Left renal cortex interstitium (tissue), 4 donors: ENCODE data around the gene EEF2K. TPM values are rescaled to one million over a fixed set of nuclear protein-coding genes. Genes with fewer than 3 reads are reported as not detected.
"Not testable (repeated sequence)": the region's sequence is repeated elsewhere in the genome, so short reads cannot be mapped to it uniquely, and the experiment has no call there.

Experiments
- DNase-seq, 4 donors: peaks; one replicate each; pipeline ENCODE4 v3.0.0-alpha.2; 2013; ENCODE audit warnings: low read depth in 4 of 4, low spot score in 2 of 4, missing footprints in 1 of 4
- polyA plus RNA-seq, 4 donors: library from polyadenylated mRNA; unstranded; fragments of 120-200 nt; gene quantifications; one replicate each; pipeline ENCODE4 v1.2.1, GENCODE V29; 2013; ENCODE audit not compliant: insufficient read length in 4 of 4

The EEF2K gene
- polyA plus RNA-seq: 10 to 100 TPM; 10.5 to 15.2 (median 12.6) TPM

- peak in 3 of 4 donors; percentile 77 to 89 (median 85) for DNase-seq
Observed at GRCh38 chr16:22206013-22206841, at the start of gene EEF2K. Gene EEF2K, plus strand, starts transcription at chr16:22206278. Its CDS starts 19,452 bp downstream, at chr16:22225730.

GRCh38 chr16:22161401-22161800 lies 44.7 kb upstream of the EEF2K start:
- DNase-seq: no peak

DNA sequence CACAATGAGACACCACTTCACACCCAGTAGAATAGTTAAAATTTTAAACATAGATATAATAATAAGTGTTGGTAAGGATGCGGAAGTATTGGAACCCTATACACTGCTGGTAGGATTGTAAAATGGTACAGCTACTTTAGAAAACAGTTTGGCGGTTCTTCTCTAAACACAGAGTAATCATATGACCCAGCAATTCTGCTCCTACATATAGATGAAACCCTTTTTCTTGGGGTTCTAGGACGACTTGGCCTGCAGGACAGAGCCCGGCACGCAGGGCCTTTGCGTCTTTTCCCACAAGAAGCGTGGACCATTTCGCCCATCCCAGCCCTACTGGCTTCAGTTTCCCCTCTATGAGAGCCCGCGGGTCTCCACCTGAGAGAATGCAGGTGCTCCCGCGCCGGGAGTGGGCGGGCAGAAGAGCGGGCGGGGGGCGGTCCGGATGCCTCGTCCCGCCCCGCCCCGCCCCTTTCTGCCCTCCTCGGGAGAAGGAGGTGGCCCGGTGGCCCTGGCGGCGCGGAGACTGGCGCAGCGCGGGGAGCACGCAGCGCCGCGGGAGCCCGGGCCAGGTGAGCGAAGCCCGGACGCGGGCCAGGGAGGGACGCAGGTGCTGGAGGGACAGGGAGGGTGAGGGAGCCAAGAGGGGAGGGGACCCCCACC lies 44.0 kb upstream of the EEF2K start, which contains the start of gene SDR42E2:
Gene SDR42E2, plus strand, starts transcription at position 508 of the 657 bp plus-strand sequence. CDS start 3,077 bp downstream, outside the sequence.
- DNase-seq: peak in 1 of 4 donors; percentile 10

DNA sequence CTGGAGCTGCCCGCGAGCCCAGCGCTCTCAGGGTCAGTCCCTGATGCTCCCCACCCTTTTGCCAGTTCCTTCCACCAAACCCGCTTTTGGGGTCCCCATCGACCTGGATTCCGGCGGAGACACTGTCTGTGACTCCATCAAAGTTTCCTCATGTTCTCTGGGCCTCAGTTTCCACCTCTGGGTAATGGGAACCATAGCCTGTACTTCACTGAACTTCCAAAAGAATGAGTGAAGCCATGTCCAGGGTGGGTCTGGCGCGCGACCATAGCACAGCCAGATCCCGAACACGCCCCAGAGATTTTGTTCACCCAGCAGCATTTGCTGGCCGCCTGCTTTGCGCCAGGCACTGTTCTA lies 43.4 kb upstream of the EEF2K start:
- no peak for DNase-seq

- no peak for DNase-seq
Observed at GRCh38 chr16:22163806-22164205, 42.3 kb upstream of the EEF2K start.

GRCh38 chr16:22164482-22164881 lies 41.6 kb upstream of the EEF2K start:
- no peak for DNase-seq

GRCh38 chr16:22165508-22166285 lies 40.4 kb upstream of the EEF2K start:
- no peak for DNase-seq

DNA sequence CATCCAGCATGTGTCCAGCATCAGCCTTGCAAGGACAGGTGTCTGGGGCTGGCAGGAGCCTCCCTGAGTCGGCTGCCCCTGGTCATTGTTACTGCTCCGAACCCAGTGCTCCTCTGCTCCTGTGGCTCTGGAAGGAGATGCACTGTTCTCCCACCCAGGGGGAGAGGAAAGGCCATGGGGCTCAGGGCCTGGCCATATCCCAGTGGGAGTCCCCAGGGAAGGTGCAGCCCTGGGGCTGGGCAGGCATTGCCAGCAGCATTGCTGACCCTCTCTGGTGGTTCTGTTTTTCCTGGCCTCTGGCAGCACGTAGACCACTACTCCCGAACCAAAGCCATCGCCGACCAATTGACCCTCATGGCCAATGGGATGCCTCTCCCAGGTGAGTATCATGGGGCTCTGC lies 34.1 kb upstream of the EEF2K start:
- no peak for DNase-seq

DNA sequence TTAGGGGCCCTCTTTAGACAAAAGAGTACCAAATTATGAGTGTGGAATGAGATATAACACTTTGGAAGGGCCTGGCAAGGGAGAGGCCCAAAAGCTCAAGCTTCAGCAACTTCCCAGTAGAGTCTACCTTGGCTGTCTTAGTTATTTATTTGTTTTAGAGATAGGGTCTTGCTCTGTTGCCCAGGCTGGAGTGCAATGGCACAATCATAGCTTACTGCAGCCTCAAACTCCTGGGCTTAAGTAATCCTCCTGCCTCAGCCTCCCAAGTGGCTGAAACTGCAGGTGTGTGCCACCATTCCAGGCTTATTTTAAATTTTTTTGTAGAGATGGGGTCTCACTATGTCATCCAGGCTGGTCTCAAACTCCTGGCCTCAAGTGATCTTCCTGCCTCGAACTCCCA lies 33.4 kb upstream of the EEF2K start:
- not testable (repeated sequence) for DNase-seq

GRCh38 chr16:22174642-22175041 lies 31.4 kb upstream of the EEF2K start:
- DNase-seq: no peak

DNA sequence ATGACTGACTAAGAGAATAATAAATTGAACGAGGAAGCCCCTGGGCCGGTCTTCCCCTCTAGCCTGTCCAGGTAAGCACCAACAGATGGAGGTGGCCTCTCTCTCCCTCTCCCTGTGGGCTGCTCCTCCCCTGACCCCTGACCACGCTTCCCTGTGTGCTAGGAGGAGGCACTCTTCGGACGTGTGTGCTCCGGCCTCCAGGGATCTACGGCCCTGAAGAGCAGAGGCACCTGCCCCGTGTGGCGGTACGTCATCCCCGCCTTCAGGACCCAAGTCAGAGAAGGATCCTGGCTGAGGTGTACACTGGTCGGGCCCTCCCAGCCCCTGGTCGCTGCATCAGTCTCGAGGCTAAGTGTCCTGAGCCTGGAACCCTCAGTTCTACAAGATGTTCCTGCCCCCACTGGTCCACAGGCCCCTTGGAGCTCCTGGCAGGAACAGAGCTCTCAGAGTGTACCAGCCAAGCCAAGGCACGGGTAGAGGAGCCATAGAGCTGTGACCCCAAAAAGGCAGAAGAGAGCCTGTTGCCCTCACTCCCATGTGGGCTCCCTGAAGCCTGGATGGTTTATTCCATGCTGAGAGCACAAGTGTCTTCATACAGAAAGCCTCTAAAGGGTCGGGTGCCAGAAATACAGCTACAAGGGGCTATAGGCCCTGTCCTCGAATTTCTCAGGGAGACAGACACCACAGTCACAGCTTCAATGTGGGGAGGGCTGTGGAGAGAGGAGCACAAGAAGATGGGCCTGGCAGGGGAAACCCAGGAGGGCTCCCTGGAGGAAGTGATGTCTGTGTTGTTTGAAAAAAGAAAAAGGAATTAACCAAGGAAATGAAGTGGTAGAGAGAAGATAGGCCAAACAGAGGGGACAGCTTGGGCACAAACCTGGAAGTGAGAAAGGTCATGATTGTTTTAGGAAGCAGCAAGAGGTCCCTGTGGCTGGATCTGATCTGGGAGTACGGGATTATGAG lies 27.8 kb upstream of the EEF2K start:
- DNase-seq: no peak

- no peak for DNase-seq
Observed at GRCh38 chr16:22181426-22181825, 24.7 kb upstream of the EEF2K start.

DNA sequence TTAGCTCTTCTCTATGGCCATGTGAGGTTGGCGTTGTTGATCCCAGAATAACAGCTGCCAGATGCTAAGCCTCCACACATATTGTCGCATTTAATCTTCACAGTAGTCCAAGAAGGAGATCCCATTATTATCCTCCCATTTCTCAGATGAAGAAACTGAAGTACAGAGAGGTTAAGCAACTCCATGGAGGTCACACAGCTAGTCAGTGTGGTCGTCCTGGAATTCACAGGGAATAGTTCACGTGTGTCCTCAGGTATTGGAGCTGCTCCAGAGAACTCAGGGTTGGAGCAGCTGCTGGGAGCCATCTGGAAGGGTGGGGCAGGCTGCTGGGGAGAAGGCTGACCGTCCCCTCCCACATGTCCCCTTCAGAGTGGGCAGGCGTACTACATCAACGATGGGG lies 24.2 kb upstream of the EEF2K start:
- DNase-seq: no peak

- DNase-seq: no peak
Observed at GRCh38 chr16:22183335-22183734, 22.7 kb upstream of the EEF2K start.

DNA sequence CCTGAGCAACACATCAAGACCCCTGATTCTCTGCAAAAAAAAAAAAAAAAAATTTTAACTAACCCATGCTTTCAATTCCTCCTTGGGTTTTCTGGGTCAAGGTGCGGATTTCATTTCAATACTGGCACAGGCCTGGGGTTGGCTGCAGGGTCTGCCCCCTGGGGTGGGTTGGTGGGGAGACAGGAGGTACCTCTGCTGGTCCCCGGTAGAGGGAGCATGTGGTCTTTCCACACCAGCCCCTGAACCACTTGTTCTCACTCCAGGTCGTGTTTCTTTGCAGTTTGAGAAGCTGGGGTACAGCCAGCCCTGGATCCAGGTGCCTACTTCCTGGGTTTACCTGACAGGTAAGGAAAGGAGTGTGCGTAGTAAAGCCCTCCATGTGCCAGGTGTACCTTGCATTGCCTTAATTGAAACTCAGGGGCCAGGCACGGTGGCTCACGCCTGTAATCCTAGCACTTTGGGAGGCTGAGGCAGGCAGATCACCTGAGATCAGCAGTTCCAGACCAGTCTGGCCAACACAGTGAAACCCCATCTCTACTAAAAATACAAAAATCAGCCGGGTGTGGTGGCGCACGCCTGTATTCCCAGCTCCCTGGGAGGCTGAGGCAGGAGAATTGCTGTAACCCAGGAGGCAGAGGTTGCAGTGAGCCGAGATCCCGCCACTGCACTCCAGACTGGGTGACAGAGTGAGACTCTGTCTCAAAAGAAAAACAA lies 22.0 kb upstream of the EEF2K start:
- DNase-seq: no peak

DNA sequence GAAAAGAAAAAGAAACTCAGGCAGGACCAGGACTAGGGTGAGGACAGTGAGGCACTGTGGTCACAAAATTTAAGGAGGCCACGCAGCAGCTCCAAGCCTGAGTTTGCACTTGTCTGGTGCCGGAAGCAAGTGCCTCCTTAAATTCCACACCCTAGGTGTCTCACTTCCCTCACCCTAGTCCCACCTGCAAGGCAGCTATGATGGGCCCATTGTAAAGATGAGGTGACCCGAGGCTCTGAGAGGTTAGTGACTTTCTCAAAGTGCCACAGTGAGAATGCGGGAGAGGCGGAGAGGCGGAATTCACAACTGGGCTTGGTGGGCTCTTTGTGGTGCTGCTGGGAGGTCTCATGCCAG lies 21.5 kb upstream of the EEF2K start:
- DNase-seq: no peak

GRCh38 chr16:22186517-22186916 lies 19.6 kb upstream of the EEF2K start:
- DNase-seq: no peak

DNA sequence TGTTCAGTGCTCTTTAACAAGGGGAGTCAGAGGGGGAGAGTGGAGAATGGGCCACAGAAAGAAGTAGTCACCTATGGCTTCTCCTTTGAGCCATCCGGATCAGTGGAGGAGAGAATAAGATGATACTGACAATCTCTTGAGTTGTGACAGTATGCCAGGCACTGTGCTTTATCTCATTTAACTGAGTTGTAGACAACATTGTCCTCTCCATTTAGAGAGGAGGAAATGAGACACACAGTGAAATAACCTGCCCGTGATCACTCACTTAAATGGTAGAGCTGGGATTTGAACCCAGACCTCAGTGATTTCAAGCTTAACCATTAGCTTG lies 17.8 kb upstream of the EEF2K start:
- no peak for DNase-seq

DNA sequence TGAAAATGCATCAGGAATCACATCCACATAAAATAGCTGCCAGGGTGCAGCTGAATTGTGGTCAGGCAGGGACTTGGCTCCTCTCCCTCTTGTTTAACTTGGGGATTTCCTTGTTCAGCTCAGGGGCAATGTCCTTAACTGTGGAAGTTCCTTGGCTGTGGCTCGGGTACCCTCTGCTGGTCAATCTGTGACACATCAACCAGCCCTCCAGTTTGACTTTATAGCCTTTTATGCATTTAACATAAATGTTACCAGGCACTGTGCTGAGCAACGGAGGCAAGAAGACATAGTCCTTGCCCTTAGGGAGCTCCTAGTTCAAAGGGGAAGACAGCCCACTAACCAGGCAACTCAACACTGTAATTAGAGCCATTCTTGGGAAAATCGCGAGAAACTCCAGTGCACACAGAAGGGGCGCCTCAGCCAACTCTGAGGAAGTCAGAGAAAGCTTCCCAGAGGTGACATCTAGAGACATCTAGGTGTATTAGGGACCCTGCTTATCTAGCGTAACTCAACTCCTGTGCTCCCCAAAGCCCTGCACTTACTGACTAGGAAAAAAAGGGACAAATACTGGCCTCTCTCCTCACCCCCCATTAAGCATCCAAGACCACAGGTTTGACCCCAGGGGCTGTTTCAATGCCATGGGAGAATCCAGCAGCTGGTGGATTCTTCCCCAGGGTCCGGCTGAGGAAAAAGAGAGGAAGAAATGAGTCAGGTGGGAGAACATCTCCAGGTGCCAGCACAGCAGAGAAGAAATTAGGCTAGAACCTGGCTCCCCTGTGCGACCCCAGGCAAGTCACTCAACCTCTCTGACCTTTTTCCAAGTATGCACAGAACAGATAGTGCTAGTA lies 17.3 kb upstream of the EEF2K start:
- DNase-seq: peak in 1 of 4 donors; percentile 58
